ENCODE data around the gene LIMS1. TPM values are rescaled to one million over a fixed set of nuclear protein-coding genes. Genes with fewer than 3 reads are reported as not detected.
A peak's percentile ranks its signal among the peaks of the same experiment; 100 is the strongest.
"Not testable (repeated sequence)": the region's sequence is repeated elsewhere in the genome, so short reads cannot be mapped to it uniquely, and the experiment has no call there.

The LIMS1 gene
- total RNA-seq, 1 experiment from 2014 or later, result 56.2 TPM

DNA sequence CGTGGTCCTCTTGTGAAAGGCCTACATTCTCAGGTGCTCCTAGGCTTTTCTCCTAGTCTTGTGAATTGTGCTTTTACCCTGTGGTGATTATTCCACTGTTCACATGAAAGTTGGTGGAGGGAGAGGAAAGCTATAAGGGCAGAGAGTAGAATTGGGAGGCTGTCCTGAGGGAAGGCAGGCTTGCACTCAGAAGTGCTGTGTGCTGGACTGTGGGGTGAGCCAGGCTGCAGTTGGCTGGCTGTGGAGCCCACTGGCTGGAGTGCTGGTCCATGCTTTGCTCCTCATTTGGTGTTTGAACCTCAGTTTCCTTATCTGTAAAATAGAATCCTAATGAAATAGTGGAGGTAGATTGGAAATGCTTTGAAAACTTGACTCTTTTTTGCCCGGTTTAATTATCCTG, 21.3 kb downstream of the LIMS1 start (continued):
- TF ChIP-seq, protein P1, sequence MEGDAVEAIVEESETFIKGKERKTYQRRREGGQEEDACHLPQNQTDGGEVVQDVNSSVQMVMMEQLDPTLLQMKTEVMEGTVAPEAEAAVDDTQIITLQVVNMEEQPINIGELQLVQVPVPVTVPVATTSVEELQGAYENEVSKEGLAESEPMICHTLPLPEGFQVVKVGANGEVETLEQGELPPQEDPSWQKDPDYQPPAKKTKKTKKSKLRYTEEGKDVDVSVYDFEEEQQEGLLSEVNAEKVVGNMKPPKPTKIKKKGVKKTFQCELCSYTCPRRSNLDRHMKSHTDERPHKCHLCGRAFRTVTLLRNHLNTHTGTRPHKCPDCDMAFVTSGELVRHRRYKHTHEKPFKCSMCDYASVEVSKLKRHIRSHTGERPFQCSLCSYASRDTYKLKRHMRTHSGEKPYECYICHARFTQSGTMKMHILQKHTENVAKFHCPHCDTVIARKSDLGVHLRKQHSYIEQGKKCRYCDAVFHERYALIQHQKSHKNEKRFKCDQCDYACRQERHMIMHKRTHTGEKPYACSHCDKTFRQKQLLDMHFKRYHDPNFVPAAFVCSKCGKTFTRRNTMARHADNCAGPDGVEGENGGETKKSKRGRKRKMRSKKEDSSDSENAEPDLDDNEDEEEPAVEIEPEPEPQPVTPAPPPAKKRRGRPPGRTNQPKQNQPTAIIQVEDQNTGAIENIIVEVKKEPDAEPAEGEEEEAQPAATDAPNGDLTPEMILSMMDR (IDR thresholded peaks at IDR 0.05 in 2 of 3, conservative IDR thresholded peaks at IDR 0.05 in 1 of 3; ENCODE audit: borderline replicate concordance in 1 of 3, insufficient read depth in 1 of 3, low read depth in 2 of 3, low read length in 2 of 3), result no peak
- no peak for TF ChIP-seq TCF7L2 (IDR thresholded peaks at IDR 0.05; ENCODE audit: borderline replicate concordance, extremely low read depth, insufficient read depth, insufficient read length)

DNA sequence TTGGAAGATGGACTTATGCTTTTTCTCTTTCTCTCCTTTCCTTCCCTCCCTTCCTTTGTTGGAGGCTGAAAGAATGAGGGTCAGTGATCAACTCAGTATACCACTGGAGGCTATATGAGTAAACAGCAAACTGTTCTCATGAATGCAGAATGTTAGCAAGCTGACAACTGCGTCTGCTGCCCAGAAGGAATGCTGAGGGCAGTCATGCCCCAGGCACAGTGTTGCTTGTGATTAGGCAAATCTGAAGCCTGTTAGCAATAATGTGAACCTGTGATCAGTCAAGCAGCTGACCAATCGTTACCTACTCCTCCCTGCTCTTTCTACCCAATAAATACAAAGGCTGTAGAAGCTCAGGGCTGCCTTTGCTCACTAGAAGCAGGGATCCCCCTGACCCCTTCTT, 22.3 kb downstream of the LIMS1 start:
- H4K20me1 ChIP-seq (ENCODE audit: insufficient read depth); H3K9me2 ChIP-seq (ENCODE audit: insufficient read depth); H3K9ac ChIP-seq (ENCODE audit: low read length); DNase-seq (ENCODE audit: low read depth, low spot score); RAD21 ChIA-PET (ENCODE audit: low non-redundant PET in 1 of 2, low total read pairs in 2 of 2, uncharacterized antibody in 2 of 2, unreplicated experiment in 2 of 2); H3K9me3 ChIP-seq (ENCODE audit: control insufficient read depth in 1 of 2, insufficient read depth in 1 of 2, low read depth in 1 of 2, low read length in 2 of 2); CTCF ChIA-PET; ATAC-seq; POLR2A ChIA-PET; BruUV-seq (replicated peaks); intact Hi-C loops (cut with micrococcal nuclease); H3K4me2 ChIP-seq (ENCODE audit: low read length); H3K4me1 ChIP-seq (ENCODE audit: control insufficient read depth in 1 of 2, insufficient read depth in 2 of 2, low read length in 2 of 2); H3K27ac ChIP-seq (ENCODE audit: low read depth, low read length); H3K27me3 ChIP-seq (ENCODE audit: insufficient read depth, low read length); H3K4me3 ChIP-seq (replicated peaks in 1 of 2; ENCODE audit: low read depth in 1 of 2, low read length in 2 of 2); H3K36me3 ChIP-seq (ENCODE audit: control insufficient read depth in 1 of 2, insufficient read depth in 2 of 2, low read length in 2 of 2); H2AFZ ChIP-seq (ENCODE audit: low read depth, low read length, poor library complexity, severe bottlenecking): not testable (repeated sequence)
- H3K79me2 ChIP-seq (ENCODE audit: insufficient read depth, low read length), result peaks cover 74% of the 10 kb centered on the region

DNA sequence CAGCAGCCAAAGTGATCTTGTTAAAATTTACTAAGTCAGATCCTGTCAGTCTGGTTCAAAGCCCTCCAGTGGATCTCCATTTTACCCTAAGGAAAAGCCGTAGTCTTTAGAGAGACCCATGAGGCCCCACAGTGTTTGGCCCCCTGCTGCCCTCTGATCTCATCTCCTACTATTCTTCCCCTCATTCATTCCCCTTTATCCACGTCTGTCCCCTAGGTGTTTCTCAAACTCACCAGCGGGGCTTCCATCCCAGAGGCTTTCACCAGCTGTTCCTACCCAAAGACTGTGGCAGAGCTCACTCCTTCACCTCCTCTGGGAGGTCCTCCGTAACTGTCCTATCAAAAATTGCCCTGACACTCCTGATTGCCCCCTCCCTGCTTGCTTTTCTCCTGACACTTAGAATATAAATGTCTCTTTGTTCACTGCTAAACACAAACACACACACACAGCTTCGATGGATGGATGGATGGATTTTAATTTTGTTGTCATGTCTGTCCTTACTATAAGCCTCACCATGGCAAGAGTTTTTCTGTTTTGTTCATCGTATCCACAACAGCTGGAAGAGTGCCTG, 26.1 kb downstream of the LIMS1 start:
- BruUV-seq (replicated peaks), result no TSS peak
- Histone ChIP-seq H3K4me1 (ENCODE audit: control insufficient read depth in 1 of 2, insufficient read depth in 2 of 2, low read length in 2 of 2) (no peaks in the 10 kb centered on the region), H4K20me1 (ENCODE audit: insufficient read depth) (no peaks in the 10 kb centered on the region), H3K36me3 (ENCODE audit: control insufficient read depth in 1 of 2, insufficient read depth in 2 of 2, low read length in 2 of 2) (no peaks in the 10 kb centered on the region), H3K27ac (ENCODE audit: low read depth, low read length) (no peak overlapping the region), H3K9me2 (ENCODE audit: insufficient read depth) (no peaks in the 10 kb centered on the region), H3K4me3 (replicated peaks in 1 of 2; ENCODE audit: low read depth in 1 of 2, low read length in 2 of 2) (no peak overlapping the region), H3K9me3 (ENCODE audit: control insufficient read depth in 1 of 2, insufficient read depth in 1 of 2, low read depth in 1 of 2, low read length in 2 of 2) (no peaks in the 10 kb centered on the region), H3K27me3 (ENCODE audit: insufficient read depth, low read length) (no peaks in the 10 kb centered on the region), H3K9ac (ENCODE audit: low read length) (no peak overlapping the region), H2AFZ (ENCODE audit: low read depth, low read length, poor library complexity, severe bottlenecking) (no peak overlapping the region), H3K79me2 (ENCODE audit: insufficient read depth, low read length) (peaks cover 60% of the 10 kb centered on the region), H3K4me2 (ENCODE audit: low read length) (no peak overlapping the region)
- ChIA-PET RAD21 (ENCODE audit: low non-redundant PET in 1 of 2, low total read pairs in 2 of 2, uncharacterized antibody in 2 of 2, unreplicated experiment in 2 of 2) (no interaction called here), POLR2A (no interaction called here), CTCF (no interaction called here)
- intact Hi-C loops (cut with micrococcal nuclease), result no loop called here
- DNase-seq (ENCODE audit: low read depth, low spot score) (no peak), ATAC-seq (peak; percentile 46; the same call in 1 of the 2 replicates)
- TF ChIP-seq SIN3A (IDR thresholded peaks at IDR 0.05; ENCODE audit: low read depth) (no peak), EZH2 (IDR thresholded peaks at IDR 0.05) (no peak), EGR1 (IDR thresholded peaks at IDR 0.05; ENCODE audit: low read depth) (no peak), POLR2A (IDR thresholded peaks at IDR 0.05; ENCODE audit: borderline replicate concordance, extremely low read depth, insufficient read depth, insufficient read length) (no peak), CEBPB (IDR thresholded peaks at IDR 0.05; ENCODE audit: low read depth) (no peak), FOSL1 (IDR thresholded peaks at IDR 0.05; ENCODE audit: low read depth) (no peak), POLR2AphosphoS5 (IDR thresholded peaks at IDR 0.05; ENCODE audit: low read depth, low read length) (no peak)
- TF ChIP-seq, protein P1 (IDR thresholded peaks at IDR 0.05 in 2 of 3, conservative IDR thresholded peaks at IDR 0.05 in 1 of 3; ENCODE audit: borderline replicate concordance in 1 of 3, insufficient read depth in 1 of 3, low read depth in 2 of 3, low read length in 2 of 3), result no peak
- TF ChIP-seq, protein P2, sequence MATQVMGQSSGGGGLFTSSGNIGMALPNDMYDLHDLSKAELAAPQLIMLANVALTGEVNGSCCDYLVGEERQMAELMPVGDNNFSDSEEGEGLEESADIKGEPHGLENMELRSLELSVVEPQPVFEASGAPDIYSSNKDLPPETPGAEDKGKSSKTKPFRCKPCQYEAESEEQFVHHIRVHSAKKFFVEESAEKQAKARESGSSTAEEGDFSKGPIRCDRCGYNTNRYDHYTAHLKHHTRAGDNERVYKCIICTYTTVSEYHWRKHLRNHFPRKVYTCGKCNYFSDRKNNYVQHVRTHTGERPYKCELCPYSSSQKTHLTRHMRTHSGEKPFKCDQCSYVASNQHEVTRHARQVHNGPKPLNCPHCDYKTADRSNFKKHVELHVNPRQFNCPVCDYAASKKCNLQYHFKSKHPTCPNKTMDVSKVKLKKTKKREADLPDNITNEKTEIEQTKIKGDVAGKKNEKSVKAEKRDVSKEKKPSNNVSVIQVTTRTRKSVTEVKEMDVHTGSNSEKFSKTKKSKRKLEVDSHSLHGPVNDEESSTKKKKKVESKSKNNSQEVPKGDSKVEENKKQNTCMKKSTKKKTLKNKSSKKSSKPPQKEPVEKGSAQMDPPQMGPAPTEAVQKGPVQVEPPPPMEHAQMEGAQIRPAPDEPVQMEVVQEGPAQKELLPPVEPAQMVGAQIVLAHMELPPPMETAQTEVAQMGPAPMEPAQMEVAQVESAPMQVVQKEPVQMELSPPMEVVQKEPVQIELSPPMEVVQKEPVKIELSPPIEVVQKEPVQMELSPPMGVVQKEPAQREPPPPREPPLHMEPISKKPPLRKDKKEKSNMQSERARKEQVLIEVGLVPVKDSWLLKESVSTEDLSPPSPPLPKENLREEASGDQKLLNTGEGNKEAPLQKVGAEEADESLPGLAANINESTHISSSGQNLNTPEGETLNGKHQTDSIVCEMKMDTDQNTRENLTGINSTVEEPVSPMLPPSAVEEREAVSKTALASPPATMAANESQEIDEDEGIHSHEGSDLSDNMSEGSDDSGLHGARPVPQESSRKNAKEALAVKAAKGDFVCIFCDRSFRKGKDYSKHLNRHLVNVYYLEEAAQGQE (IDR thresholded peaks at IDR 0.05; ENCODE audit: low read depth), result no peak
